HG02610 (cell line): ENCODE measurements around the gene KRABD2.
"Not testable (repeated sequence)": the region's sequence is repeated elsewhere in the genome, so short reads cannot be mapped to it uniquely, and the experiment has no call there.

Experiments used
- ATAC-seq: cut with Tn5 transposase; IDR thresholded peaks from one replicate; pipeline ENCODE4 v1.9.1; 2021; ENCODE audit warnings: mild to moderate bottlenecking, moderate library complexity; ENCODE audit not compliant: unreplicated experiment

Gene KRABD2

GRCh38 chr17:8393470-8394231 is 17.1 kb upstream of the KRABD2 start:
- no peak for ATAC-seq

DNA sequence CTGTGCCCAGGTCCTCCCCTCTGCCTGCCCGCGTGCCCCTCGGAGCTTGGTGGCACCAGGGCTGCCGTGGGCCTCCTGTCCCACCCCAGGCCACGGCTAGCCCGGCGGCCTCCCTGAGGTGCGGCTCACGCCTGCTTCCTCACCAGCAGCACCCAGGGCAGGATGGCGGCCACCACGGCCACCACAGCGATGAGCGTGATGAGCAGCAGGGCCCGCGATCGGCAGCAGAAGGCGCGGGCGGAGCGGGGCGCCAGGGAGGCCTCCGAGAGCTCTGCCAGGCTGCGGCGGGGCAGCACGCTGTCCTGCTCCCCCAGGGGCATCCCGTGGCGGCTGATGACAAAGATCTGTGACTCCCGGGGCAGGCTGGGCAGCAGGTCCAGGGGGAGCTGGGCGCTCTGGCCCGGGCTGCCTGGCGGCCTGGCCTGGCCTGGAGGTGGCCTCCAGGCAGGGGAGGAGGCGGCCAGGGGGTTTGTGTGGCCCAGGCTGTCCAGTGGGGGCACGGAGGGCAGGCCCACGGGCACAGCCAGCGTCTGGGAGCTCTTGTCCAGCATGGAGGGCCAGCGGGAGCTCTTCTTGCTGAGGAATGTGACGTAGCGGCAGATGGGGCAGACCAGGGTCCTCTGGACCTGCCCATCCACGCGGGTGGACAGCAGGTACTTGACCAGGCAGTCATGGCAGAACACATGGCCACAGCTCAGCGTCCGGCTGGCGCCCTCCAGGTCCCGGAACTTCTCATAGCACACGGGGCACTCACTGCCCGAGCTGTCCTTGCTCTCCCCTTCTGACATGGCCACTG is 16.4 kb upstream of the KRABD2 start:
- ATAC-seq = no peak

DNA sequence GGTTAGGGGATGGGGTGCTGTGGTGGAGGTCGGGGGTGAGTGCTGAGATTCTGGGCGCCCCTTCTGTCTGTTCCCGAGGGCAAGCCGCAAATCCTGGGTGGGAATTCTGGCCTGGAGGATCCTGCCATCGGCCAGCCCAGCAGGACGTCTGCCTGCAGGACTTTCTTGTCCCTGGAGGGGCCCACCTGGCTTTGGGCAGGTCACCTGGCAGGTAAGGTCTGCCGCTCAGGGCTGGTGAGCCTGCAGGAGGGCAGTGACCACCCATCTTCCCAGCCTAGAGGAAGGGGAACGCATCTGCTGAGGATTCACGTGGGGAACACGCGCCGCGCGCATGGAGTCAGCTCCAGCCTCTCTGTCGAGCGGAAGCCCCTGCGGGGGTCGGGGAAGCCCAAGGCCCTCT is 15.8 kb upstream of the KRABD2 start:
- ATAC-seq = no peak

DNA sequence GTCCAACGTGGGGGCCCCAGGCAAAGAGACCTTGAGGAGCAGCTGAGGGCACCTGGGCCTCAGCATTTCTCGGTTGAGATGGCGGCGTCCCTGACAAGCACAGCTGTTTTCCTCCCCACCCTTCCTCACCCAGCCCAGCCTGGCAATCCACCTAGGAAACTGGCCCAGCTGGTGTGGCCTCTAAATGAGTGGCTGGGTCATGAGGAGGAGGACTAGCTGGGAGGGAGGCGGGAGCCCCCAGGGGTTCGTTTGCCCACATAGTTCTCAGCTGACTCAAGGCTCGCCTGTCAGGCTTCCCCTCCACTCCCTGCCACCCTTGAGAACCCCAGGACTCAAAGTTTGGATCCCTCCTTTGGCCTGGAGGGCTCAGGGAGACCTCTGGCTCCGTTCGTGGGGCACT is 15.2 kb upstream of the KRABD2 start:
- no peak for ATAC-seq

DNA sequence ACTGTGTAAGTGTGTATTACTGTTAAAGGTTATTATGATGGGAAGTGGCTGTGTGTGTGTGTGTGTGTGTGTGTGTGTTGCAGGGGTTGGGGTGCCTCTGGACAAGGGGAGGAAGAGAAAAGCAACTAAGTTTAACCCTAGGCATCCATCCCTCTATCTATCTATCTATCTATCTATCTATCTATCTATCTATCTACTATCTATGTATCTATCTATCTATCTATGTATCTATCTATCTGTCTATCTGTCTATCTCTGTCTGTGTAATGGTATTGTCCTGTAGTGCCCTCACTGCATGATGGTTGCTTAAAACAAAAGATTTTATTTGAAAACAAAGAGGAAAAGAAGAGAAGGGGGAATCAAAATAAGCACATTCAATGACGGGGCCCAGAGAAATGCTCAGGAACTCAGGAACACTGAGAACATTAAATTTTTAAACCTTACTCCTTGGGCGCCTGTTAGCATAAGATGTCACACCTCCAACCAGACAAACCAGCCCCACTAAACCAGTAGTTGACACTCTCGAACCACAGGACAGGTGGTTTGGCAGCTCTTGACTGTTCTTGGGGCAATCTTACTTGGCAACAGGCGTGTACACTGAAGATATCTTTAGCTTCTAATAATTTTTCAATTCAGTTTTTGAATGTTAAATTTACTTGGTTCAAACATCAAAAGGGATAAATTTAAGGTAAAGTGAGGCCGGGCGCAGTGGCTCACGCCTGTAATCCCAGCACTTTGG is 11.6 kb upstream of the KRABD2 start:
- ATAC-seq = no peak

- ATAC-seq = no peak
Measured at GRCh38 chr17:8386841-8387240, 10.3 kb upstream of the KRABD2 start.

- ATAC-seq = no peak
Measured at GRCh38 chr17:8384801-8385378, 8.4 kb upstream of the KRABD2 start.

GRCh38 chr17:8383143-8383822 is 6.8 kb upstream of the KRABD2 start, which contains the start of gene RPL26:
Gene RPL26 (minus strand): TSS chr17:8383193. CDS start chr17:8382310, 883 bp downstream.
- peak; percentile 84 for ATAC-seq

DNA sequence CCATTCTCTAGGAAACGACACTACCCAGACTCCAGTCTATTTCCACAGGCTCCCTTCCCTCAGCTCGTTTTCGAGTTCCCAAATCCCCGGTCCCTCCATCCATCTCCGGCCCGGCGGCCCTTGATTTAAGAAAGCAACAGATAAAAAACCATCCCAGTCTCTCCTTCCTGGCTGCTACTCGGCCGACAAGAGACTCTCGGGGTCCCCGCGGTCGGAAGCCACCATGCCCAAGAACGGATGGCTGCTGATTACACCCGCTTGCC is 6.3 kb upstream of the KRABD2 start:
- ATAC-seq = no peak

DNA sequence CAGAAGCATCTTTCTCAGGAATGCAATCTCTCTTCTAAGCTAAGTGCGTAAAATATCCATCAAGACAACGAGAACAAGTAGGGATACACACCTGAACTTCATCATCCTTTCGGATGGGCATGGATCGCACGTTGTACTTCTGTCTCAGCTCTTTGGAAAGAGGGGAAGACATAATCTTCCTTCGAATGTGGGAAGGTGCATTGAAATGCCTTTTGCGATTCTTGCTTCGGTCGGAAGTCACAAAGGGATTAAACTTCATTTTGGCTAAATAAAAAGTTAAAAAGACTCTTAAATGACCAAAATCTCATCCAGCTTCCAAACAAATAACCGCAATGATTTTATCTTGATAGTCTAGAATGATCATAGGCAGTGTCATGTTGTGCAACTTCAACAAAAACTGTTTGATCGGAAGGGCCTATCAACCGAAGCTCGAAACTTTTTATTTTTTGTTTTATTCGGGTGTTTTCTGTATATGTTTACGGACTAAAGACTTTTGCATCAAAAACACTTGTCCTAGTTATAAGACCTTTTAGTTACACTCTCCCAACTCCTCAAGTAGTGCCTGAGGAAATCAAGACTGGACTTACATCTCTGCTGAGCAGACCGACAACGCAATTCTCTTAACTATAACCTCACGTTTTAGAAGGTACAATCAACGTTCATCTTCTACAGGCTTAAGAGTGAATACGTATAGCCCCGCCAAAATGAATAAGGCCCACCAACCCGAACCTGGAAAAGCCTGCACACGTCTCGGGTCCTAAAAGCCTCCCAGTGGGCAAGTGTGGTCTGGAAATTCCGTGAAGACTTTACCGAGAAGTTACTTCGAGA is 5.8 kb upstream of the KRABD2 start:
- ATAC-seq = no peak

DNA sequence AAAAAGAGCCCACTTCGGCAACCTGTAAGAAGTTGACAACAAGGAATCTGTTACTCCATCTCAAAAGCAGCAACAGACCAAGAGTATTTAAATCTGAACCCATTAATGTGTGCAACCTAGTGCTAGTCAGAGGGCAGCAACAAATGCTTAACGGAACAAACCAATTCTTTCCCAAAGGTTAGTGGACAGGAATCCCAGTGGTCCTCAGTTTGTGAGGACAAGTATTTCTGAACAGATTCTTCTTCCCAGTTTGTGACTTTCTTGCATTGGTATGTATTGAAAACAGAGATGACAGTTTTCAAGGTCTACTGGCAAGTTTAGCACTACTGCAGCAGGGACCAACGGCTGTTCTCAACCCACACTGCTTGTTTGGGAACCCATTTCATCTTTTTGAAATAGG is 3.5 kb upstream of the KRABD2 start:
- no peak for ATAC-seq

DNA sequence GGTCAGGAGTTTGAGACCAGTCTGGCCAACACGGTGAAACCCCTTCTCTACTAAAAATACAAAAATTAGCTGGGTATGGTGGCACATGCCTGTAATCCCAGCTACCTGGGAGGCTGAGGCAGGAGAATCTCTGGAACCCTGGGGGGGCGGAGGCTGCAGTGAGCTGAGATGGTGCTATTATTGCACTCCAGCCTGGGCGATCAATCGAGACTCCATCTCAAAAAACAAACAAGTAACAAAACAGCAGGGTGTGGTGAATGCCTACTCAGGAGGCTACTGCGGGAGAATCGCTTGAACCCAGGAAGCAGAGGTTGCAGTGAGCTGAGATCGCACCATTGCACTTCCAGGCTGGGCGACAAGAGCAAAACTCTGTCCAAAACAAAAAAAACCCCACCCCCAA is 1.6 kb upstream of the KRABD2 start:
- not testable (repeated sequence) for ATAC-seq

GRCh38 chr17:8377422-8377821 is 918 bp upstream of the KRABD2 start:
- ATAC-seq = no peak

DNA sequence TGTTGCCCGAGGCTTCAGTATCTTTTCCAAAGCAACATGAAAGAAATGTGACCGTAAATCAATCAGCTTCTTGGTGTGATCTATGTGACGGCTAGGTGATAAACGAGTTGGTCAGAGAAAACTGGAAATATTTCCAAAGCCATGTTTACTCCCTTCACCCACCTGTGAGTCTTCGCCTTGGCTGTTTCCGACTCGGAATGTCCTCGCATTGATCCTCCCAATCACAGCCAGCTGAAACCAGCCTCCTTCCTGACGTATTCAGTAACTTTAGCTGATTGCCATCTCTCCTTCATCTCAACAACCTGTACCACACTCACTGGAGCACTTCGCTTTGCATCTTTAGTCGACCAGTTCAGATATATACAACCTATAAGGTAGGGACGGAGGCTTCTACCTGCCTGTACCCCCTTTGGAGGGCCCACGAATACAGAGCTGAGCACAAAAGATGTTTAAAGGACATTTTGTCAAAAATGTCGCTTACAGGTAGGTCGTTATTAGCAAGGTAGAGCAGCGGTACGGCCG is 705 bp downstream of the KRABD2 start:
- ATAC-seq = peak; percentile 8

DNA sequence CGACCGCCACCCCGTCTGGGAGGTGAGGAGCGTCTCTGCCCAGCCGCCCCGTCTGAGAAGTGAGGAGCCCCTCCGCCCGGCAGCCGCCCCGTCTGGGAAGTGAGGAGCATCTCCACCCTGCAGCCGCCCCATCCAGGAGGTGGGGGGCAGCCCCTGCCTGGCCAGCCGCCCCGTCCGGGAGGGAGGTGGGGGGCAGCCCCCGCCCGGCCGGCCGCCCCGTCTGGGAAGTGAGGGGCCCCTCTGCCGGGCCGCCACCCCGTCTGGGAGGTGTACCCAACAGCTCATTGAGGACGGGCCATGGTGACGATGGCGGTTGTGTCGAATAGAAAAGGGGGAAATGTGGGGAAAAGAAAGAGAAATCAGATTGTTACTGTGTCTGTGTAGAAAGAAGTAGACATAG is 2.6 kb downstream of the KRABD2 start:
- not testable (repeated sequence) for ATAC-seq

- no peak for ATAC-seq
Measured at GRCh38 chr17:8372422-8372821, 4.1 kb downstream of the KRABD2 start.

GRCh38 chr17:8371786-8372185 is 4.7 kb downstream of the KRABD2 start:
- ATAC-seq = no peak

DNA sequence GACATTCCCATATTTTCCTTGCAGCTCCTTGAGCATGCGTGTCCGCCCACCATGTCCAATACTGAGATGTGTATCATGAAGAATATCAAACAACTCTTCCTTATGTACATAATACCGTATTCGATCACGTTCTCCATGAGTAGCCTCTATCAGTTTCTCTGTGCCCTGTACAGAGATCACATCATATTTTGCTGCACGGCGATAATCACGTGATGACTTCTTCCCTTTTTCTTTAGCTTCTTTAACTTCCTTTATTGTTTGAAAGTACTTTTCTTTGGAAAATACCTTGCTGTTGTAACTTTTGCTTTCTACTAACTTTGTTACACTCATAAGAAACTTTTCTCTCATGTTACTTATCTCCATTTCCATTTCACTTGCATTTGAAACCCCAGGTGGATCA is 6.6 kb downstream of the KRABD2 start:
- ATAC-seq = no peak

GRCh38 chr17:8368193-8368592 is 8.3 kb downstream of the KRABD2 start:
- ATAC-seq = no peak

DNA sequence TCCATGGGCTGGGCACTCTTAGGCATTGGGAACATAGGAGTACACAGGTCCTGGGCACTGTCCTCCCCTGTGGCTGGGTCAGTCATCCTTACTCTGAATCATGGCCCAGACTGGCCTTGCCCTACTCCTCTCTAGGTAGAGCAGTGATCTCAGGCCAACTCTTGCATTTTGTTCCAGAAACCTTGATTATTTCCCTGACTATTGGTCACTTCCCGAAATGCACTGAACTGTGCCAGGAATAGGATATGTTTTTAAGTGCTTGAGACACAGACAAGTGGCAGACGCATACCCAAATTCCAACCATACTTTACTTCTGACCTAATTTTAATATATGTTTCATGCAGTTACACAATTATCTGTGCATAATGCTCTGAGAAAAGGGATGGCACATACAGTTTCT is 10.3 kb downstream of the KRABD2 start:
- no peak for ATAC-seq
